Vagina (tissue), 2 donors: Measurements from ENCODE around the gene PFKFB2. TPM values are rescaled to one million over a fixed set of nuclear protein-coding genes. Genes with fewer than 3 reads are reported as not detected.

Experiments used
- DNase-seq, 2 donors: peaks; one replicate each; pipeline ENCODE4 v3.0.0-alpha.2; 2017; ENCODE audit errors: extremely low spot score in 2 of 2
- H3K27ac ChIP-seq: fragments of 200-600 bp; sonication (generic); one replicate; pipeline ENCODE4 v1.5.1; 2019
- H3K27me3 ChIP-seq: fragments of 200-600 bp; sonication (generic); one replicate; pipeline ENCODE4 v1.5.1; 2019
- H3K36me3 ChIP-seq, 2 donors: fragments of 200-600 bp; sonication (generic); one replicate each; pipeline ENCODE4 v1.5.1; 2017 to 2019
- H3K4me1 ChIP-seq: fragments of 200-600 bp; sonication (generic); one replicate; pipeline ENCODE4 v1.5.1; 2019
- H3K4me3 ChIP-seq, 2 donors: fragments of 200-600 bp; sonication (generic); 1 replicate in 1 of 2; 2 replicates in 1 of 2; pipeline ENCODE4 v1.5.1; 2016 to 2019
- H3K9me3 ChIP-seq: fragments of 200-600 bp; sonication (generic); one replicate; pipeline ENCODE4 v1.5.1; 2019
- POLR2A ChIP-seq, 2 donors: fragments of 450-650 bp; IDR thresholded peaks; one replicate each; pipeline ENCODE4 v1.6.1; 2017; ENCODE audit warnings: antibody characterized with exemption in 2 of 2, mild to moderate bottlenecking in 2 of 2, moderate library complexity in 2 of 2
- POLR2AphosphoS5 ChIP-seq, 2 donors: sonication (generic); formaldehyde crosslinking; IDR thresholded peaks; one replicate each; pipeline ENCODE4 v1.9.0; 2017; ENCODE audit warnings: antibody characterized with exemption in 2 of 2, mild to moderate bottlenecking in 2 of 2, low read depth in 1 of 2; ENCODE audit not compliant: insufficient read depth in 1 of 2
- intact Hi-C: fragments of 100-400 bp; cut with DNase I; formaldehyde crosslinking; loops from one replicate; pipeline ENCODE4 v1.15.1; 2023
- total RNA-seq: library from RNA; depleted of rRNA; stranded (reverse); fragments of >200 nt; gene quantifications from one replicate; pipeline ENCODE4 v1.2.3, GENCODE V29; 2016
- TF ChIP-seq, protein P1 (sequence below), 3 experiments: fragments of 450-650 bp in 2 of 3; fragments of 200-600 bp in 1 of 3; sonication (generic) in 1 of 3; IDR thresholded peaks; one replicate each; pipeline ENCODE4 v1.5.1; 2017 to 2019; ENCODE audit warnings: antibody characterized with exemption in 3 of 3, mild to moderate bottlenecking in 2 of 3, moderate library complexity in 2 of 3

The PFKFB2 gene
- total RNA-seq, 1 donor from 2014 or later, result 6.9 TPM

DNA sequence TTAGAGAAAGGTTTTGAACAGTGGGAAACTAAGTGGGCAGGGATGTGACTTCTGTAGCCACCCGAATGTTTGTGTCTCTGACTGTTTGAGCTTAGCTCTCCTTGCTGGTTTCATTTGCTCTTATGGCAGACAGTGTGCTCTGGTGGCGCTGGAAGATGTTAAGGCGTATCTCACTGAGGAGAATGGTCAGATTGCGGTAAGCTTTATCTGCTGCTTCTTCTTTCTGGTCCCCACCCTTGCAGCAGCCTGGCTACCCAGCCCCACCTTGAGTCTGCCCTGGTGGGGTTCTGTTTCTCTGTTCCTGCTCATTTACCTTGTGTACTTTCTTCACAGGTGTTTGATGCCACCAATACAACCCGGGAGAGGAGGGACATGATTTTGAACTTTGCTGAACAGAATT lies 9.9 kb downstream of the PFKFB2 start:
- peaks cover 0 to 22% of the 10 kb centered on the region in 2 donors for H3K36me3 ChIP-seq
- no peaks in the 10 kb centered on the region for H3K9me3 ChIP-seq
- DNase-seq, result no peak
- H3K27me3 ChIP-seq, result no peaks in the 10 kb centered on the region
- TF ChIP-seq POLR2AphosphoS5 (IDR thresholded peaks at IDR 0.05; ENCODE audit: insufficient read depth in 1 of 2, low read depth in 1 of 2) (no peak), POLR2A (IDR thresholded peaks at IDR 0.05) (no peak)
- TF ChIP-seq, protein P1, sequence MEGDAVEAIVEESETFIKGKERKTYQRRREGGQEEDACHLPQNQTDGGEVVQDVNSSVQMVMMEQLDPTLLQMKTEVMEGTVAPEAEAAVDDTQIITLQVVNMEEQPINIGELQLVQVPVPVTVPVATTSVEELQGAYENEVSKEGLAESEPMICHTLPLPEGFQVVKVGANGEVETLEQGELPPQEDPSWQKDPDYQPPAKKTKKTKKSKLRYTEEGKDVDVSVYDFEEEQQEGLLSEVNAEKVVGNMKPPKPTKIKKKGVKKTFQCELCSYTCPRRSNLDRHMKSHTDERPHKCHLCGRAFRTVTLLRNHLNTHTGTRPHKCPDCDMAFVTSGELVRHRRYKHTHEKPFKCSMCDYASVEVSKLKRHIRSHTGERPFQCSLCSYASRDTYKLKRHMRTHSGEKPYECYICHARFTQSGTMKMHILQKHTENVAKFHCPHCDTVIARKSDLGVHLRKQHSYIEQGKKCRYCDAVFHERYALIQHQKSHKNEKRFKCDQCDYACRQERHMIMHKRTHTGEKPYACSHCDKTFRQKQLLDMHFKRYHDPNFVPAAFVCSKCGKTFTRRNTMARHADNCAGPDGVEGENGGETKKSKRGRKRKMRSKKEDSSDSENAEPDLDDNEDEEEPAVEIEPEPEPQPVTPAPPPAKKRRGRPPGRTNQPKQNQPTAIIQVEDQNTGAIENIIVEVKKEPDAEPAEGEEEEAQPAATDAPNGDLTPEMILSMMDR (IDR thresholded peaks at IDR 0.05), result no peak
- H3K4me3 ChIP-seq, result no peak overlapping the region
- intact Hi-C loops, result no loop called here
- no peaks in the 10 kb centered on the region for H3K4me1 ChIP-seq
- H3K27ac ChIP-seq, result no peak overlapping the region

DNA sequence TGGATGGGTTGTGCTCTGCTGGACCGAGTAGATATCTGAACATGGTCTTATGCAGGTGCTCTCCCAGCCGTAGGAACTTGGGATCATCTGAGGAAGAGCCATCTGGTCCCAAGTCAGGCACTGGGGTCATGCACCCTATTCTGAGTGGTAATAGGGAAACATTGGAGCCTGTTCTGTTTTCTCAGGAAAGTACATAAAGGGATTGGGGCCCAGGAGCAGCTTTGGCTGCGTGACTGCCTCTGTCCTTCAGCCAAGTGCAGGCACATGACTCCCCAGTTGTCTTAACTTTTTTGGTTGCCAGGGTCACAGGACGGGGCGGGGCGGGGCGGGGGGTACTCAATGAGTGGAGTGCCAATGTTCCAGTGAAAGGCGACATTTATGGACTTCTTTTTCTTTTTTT lies 11.5 kb downstream of the PFKFB2 start:
- no peaks in the 10 kb centered on the region for H3K4me1 ChIP-seq
- DNase-seq, result no peak
- no peak overlapping the region for H3K27ac ChIP-seq
- no peak overlapping the region for H3K4me3 ChIP-seq
- intact Hi-C loops, result no loop called here
- H3K9me3 ChIP-seq, result no peaks in the 10 kb centered on the region
- no peaks in the 10 kb centered on the region for H3K27me3 ChIP-seq
- peaks cover 0 to 38% of the 10 kb centered on the region in 2 donors for H3K36me3 ChIP-seq
- TF ChIP-seq POLR2A (IDR thresholded peaks at IDR 0.05) (no peak), POLR2AphosphoS5 (IDR thresholded peaks at IDR 0.05; ENCODE audit: insufficient read depth in 1 of 2, low read depth in 1 of 2) (no peak)
- TF ChIP-seq, protein P1 (IDR thresholded peaks at IDR 0.05), result no peak

DNA sequence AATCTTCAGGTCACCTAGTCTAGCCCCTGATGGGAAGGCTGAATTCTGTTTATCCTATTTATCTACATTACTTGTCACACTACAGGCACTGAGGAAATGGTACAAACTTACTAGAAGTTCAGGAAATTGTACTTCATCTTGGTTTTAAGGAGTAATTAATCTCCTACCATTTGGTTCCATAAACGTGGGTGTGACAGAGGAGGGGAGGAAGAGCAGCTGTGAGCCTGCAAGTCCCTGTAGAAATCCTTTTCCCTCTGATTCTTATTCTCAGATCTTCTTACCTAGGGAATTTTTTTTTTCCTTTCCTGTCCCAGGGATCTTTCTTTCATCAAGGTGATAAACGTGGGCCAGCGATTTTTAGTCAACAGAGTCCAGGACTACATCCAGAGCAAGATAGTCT lies 14.1 kb downstream of the PFKFB2 start:
- no peak for DNase-seq
- intact Hi-C loops, result no loop called here
- no peak overlapping the region for H3K4me3 ChIP-seq
- peaks cover 0 to 46% of the 10 kb centered on the region in 2 donors for H3K36me3 ChIP-seq
- TF ChIP-seq POLR2A (IDR thresholded peaks at IDR 0.05), result no peak
- TF ChIP-seq, protein P1 (IDR thresholded peaks at IDR 0.05), result no peak
- no peak for TF ChIP-seq POLR2AphosphoS5 (IDR thresholded peaks at IDR 0.05; ENCODE audit: insufficient read depth in 1 of 2, low read depth in 1 of 2)
- H3K27ac ChIP-seq, result no peak overlapping the region
- no peaks in the 10 kb centered on the region for H3K9me3 ChIP-seq
- no peaks in the 10 kb centered on the region for H3K27me3 ChIP-seq
- H3K4me1 ChIP-seq, result no peaks in the 10 kb centered on the region

DNA sequence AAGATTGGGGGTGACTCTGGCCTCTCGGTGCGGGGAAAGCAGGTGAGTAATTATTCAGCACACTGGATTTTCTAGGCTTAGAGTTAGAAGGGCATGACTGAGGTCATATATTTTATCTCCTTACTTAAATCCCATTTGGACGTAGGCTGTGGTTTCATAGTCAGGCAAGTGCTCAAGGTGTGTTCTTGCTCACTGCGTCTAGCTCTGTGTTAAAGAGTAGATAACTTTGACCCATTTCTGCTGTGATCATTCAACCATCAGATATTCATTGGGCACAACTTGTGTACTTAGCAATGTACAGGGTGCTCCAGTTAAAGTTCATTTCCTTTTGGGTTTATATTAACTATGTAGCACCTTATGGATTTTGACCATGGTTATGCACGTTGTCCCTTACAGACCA lies 14.6 kb downstream of the PFKFB2 start:
- H3K4me1 ChIP-seq, result no peaks in the 10 kb centered on the region
- intact Hi-C loops, result no loop called here
- TF ChIP-seq, protein P1 (IDR thresholded peaks at IDR 0.05), result no peak
- no peak for TF ChIP-seq POLR2A (IDR thresholded peaks at IDR 0.05)
- peaks cover 0 to 51% of the 10 kb centered on the region in 2 donors for H3K36me3 ChIP-seq
- no peaks in the 10 kb centered on the region for H3K9me3 ChIP-seq
- H3K4me3 ChIP-seq, result no peak overlapping the region
- no peak overlapping the region for H3K27ac ChIP-seq
- no peaks in the 10 kb centered on the region for H3K27me3 ChIP-seq
- DNase-seq, result no peak

DNA sequence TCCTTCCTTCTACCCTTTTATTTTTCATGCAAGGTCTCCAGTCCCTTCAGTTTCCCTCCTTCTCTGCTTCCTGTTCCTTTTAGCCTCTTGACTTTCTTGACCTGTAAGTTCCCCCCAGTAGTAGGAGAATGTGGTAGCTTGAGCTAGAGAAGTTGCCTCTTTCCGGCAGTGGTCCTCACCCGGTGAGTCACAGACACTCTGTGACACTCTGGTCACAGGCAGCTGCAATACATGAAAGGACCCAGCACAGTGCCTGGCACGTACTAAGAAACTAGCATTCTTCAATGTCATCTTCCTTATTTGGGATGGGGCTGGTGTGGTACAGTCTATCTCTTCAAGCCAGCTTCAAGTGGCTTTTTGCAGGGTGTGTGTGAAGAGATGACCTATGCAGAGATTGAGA lies 16.0 kb downstream of the PFKFB2 start:
- no peaks in the 10 kb centered on the region for H3K9me3 ChIP-seq
- no peak overlapping the region for H3K4me3 ChIP-seq
- no peaks in the 10 kb centered on the region for H3K4me1 ChIP-seq
- peaks cover 0 to 43% of the 10 kb centered on the region in 2 donors for H3K36me3 ChIP-seq
- TF ChIP-seq POLR2A (IDR thresholded peaks at IDR 0.05) (no peak), POLR2AphosphoS5 (IDR thresholded peaks at IDR 0.05; ENCODE audit: insufficient read depth in 1 of 2, low read depth in 1 of 2) (no peak)
- TF ChIP-seq, protein P1 (IDR thresholded peaks at IDR 0.05), result no peak
- H3K27ac ChIP-seq, result no peak overlapping the region
- H3K27me3 ChIP-seq, result no peaks in the 10 kb centered on the region
- intact Hi-C loops, result no loop called here
- no peak for DNase-seq
